Measurements from ENCODE around the gene SMAP2.

Gene SMAP2

GRCh38 chr1:40390857-40391256 is 17.3 kb downstream of the SMAP2 start:
- DNase-seq (ENCODE audit: low read depth in 2 of 2), result no peak

DNA sequence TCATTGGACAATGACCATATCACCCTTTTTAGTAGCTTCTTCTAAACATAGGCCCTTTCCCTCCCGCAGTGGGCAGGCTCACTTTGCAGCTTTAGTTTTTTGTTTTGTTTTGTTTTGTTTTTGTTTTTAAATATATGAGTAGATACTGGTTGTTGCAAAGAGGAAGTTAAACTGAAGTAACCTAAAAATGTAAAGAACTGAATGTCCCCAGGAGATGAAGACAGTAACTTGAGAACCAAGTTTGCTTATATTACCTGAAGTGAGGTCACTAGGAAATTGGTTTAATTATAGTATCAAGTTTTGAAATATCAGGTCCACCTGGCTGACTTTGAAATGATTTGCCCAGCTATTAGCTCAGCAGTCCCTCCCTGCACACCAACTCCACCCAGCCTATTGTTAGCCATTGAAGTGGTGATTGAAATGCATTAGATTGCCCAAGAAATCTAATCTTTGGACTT is 18.2 kb downstream of the SMAP2 start:
- DNase-seq (ENCODE audit: low read depth in 2 of 2), result no peak

DNA sequence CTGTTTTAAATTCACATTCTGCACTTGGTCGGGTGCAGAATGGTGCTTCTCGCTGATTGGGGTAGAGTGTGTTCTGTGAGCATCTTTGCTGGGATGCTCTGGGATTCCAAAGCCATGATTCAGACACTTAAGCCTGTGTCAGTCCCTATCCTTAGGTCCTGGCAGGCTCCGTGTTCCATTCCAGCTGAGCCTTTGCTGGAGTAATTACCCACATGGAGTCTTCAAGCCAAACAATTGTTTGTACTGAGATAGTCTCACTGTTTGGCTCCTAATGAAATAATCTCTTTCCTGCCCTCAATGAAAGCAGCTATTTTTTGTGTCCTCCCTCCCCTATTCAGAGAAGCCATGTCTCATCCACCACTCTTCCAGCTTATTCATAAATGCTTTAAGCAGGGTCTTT is 18.7 kb downstream of the SMAP2 start:
- DNase-seq (ENCODE audit: low read depth in 2 of 2), result no peak

DNA sequence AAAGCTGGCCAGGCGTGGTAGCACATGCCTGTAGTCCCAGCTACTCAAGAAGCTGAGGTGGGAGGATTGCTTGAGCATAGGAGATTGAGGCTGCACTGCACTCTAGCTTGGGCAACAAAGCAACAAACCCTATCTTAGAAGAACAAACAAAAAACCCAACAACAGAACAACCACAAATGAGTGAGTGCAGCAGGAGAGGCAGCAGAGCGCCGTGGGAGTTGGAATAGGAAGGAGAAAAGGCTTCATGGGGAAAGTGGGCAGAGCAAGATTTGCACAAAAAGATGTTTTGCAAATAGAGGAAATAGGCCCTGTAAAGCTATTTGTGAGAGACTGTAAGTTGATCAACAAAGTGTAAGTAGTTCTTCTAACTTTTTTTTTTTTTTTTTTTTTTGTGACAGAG is 19.6 kb downstream of the SMAP2 start:
- DNase-seq (ENCODE audit: low read depth in 2 of 2), result no peak

GRCh38 chr1:40394491-40395172 is 21.1 kb downstream of the SMAP2 start:
- DNase-seq (ENCODE audit: low read depth in 2 of 2), result no peak

GRCh38 chr1:40395190-40396175 is 22.0 kb downstream of the SMAP2 start:
- DNase-seq (ENCODE audit: low read depth in 2 of 2), result no peak

DNA sequence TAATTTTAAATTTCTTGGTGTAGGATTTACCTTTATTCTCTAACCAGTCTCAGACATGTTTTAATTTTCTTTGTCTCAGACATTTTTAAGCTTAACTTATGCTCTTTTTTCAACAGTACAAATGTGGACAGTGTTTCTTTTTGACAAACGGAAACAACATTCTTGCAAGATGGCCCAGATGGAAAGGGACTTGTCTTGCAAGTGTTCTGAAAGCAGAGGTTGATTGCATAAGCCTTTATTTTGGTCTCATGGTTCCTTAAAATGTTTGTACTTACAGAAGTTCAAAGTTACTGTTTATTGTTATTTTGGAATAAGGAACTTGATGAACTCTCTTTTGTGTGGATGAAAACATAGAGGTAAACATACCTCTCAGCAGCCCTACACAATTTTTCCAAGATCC is 22.9 kb downstream of the SMAP2 start:
- no peak for DNase-seq (ENCODE audit: low read depth in 2 of 2)

DNA sequence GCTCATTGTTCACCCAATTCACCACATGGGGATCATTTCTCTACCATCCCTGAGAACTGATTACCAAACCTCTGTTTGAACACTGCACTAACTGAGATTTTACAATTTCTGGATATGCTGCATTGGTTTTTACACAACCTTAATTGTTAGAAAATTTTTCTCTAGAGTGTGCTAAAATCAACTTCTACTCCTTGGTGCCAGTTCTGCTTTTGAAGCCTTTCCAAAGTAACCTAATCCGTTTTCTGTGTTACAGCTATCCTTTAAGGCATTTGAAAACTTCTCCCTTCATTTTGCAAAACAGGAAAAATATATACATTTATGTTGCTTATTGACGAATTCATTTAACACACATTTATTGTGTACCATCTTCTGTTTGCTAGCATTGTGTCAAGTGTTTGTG is 23.7 kb downstream of the SMAP2 start:
- no peak for DNase-seq (ENCODE audit: low read depth in 2 of 2)

- DNase-seq (ENCODE audit: low read depth in 2 of 2), result no peak
These were observed 26.6 kb downstream of the SMAP2 start for GRCh38 chr1:40399984-40400704.

DNA sequence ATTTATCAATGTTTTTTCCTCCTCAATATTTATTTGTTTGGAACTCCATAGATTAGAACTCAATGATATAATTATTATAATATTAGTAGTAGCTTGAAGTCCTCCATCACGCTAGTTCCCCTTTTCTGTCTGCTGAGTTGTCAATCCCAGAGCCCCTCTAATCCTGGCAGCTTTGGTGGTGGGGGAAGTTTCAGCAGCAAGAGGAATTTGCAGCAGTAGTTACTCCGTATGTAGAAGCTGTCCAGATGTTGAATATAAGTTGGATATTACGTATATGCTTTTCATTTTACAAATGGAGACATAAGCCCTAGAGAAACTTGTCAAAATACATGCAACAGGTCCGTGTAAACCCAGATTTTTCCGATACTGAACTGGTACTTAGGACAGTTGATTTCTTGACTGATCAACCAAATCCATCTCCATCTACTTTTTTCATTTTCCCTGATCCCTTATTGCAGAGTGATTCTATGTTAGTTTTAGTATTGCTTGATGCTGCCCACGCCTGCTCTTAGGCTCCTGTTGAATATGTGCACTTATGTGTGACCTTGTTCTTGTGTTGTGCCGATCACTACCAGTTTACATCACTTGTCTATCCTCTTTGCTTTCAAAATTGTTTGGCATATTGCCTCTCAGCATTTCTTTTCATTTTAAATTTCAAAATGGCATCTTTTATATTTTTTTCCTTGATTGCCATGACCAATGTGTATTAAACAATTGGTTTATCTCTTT is 28.1 kb downstream of the SMAP2 start:
- no peak for DNase-seq (ENCODE audit: low read depth in 2 of 2)

- DNase-seq (ENCODE audit: low read depth in 2 of 2), result no peak
These were observed 31.3 kb downstream of the SMAP2 start for GRCh38 chr1:40404670-40405462.

GRCh38 chr1:40405812-40406211 is 32.3 kb downstream of the SMAP2 start:
- no peak for DNase-seq (ENCODE audit: low read depth in 2 of 2)

DNA sequence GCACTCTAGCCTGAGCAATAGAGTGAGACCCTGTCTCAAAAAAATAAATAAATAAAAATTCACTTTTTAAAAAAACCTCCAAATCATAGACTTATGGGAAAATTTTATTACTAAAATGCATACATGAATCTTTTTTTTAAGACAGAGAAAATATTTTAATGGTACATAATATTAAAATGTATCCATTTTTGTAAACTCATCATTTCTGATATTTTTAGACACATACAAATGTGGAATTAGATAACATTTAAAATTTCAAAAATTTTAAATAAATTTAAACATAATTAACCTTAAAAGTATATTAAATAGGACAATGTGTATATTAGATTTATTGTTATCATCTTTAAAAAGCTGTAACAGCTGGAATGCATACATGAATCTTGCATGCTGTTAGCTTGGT is 33.9 kb downstream of the SMAP2 start:
- DNase-seq (ENCODE audit: low read depth in 2 of 2), result no peak

DNA sequence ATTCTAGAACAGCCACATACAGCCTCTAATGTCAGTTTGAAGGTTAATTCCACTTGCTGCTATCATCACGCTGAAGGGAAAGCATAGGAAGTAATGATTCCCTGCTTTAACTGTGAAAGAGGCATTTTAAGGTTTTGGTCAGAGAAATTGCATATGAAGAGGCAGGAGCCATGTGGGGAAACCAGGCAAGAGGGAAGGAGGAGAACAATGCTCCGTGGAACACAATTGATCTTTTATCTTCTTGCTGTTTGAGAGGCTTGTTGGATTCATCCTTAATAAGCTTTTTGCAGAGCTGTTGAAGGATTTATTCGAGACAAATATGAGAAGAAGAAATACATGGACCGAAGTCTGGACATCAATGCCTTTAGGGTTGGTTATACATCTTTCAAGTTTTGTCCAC is 35.9 kb downstream of the SMAP2 start:
- DNase-seq (ENCODE audit: low read depth in 2 of 2), result no peak

DNA sequence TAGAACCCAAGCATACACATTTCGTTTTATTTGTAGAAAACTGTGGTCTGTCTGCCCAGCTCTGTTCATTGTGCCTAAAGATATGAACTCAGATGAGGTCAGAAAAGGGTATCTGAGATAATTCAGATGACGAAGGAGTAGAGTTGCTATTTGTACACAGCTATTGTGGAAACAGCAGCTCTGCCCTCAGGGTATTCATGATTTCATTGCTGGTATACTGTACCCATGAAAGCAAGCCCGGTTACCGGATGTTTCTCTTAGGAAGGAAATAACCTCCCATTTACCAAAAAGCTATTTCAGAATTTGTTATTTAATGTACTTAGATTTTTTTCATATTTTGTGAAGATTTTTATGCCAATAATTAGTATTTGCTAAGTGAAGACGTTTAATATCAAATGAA is 37.8 kb downstream of the SMAP2 start:
- no peak for DNase-seq (ENCODE audit: low read depth in 2 of 2)

GRCh38 chr1:40411843-40412242 is 38.3 kb downstream of the SMAP2 start:
- DNase-seq (ENCODE audit: low read depth in 2 of 2), result no peak

- DNase-seq (ENCODE audit: low read depth in 2 of 2), result no peak
These were observed 40.2 kb downstream of the SMAP2 start for GRCh38 chr1:40413527-40414252.

DNA sequence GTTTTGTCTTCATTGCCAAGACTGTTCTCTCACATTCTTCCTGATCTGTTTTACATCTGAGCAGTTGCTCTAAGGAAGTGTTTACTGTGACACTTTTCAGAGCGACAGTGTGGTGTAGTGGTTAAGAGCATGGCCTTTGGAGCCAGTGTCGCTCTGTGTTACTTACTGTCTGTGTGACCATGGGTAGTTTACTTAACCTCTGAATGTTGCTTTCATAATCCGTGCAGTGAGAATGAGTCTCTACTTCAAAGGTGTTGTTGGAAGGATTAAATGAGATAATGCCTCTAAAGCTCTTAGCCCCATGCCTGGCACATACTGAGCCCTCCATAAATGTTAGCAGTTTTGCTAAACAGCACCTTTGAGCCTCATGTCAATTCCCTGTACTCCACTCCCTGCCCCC is 40.8 kb downstream of the SMAP2 start:
- DNase-seq (ENCODE audit: low read depth in 2 of 2), result no peak

DNA sequence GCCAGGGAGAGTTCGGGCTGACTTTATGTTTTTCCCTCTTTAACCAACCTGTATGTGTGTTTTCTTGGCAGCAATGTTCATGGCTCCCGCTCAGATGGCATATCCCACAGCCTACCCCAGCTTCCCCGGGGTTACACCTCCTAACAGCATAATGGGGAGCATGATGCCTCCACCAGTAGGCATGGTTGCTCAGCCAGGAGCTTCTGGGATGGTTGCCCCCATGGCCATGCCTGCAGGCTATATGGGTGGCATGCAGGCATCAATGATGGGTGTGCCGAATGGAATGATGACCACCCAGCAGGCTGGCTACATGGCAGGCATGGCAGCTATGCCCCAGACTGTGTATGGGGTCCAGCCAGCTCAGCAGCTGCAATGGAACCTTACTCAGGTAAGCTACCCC is 43.2 kb downstream of the SMAP2 start:
- no peak for DNase-seq (ENCODE audit: low read depth in 2 of 2)
